K562 (cell line): ENCODE measurements around the gene DBH. TPM values are rescaled to one million over a fixed set of nuclear protein-coding genes. Genes with fewer than 3 reads are reported as not detected.

Source experiments
- ATAC-seq: fragments of 200-7000 bp; cut with Tn5 transposase; 3 replicates; pipeline ENCODE4 v1.9.1; 2020; ENCODE audit warnings: moderate library complexity
- BruUV-seq: library from RNA; stranded (reverse); fragments of 400-500 nt; replicated peaks from 2 replicates; lab custom pipeline; 2021; lab: Mats Ljungman, UMichigan
- CTCF ChIA-PET: fragments of 300-600 bp; formaldehyde crosslinking; extraction: SDS; loops from one replicate; lab custom pipeline; 2021; ENCODE audit warnings: low intra/inter-chr PET ratio; lab: Yijun Ruan, JAX
- POLR2A ChIA-PET: fragments of 300-600, 350-650 bp; sonication (Branson Sonifier 250); formaldehyde crosslinking; extraction: SDS; loops from one replicate; lab custom pipeline; 2021; ENCODE audit warnings: antibody characterized with exemption, inconsistent platforms; lab: Yijun Ruan, JAX
- DNase-seq, 4 experiments: peaks; one replicate each; pipeline versions ENCODE4 v3.0.0 to v3.0.0-alpha.2; 2011 to 2018; ENCODE audit warnings: low spot score in 3 of 4, mixed read lengths in 3 of 4; ENCODE audit errors: extremely low read depth in 1 of 4
- FAIRE-seq: peaks from 2 replicates; lab custom pipeline; 2011; peaks lifted over from hg19 to GRCh38; lab: Jason Lieb, UNC
- H2AFZ ChIP-seq: 2 replicates; pipeline ENCODE4 v1.6.0; 2011; ENCODE audit warnings: low read depth, low read length, control low read depth, inconsistent platforms
- H3K27ac ChIP-seq: fragments of 200-600 bp; 3 replicates; pipeline ENCODE4 v1.8.0; 2011; ENCODE audit warnings: low read depth, mild to moderate bottlenecking, control low read depth, inconsistent platforms, low read length, moderate library complexity, mixed read lengths; ENCODE audit errors: extremely low read depth
- H3K27me3 ChIP-seq, 2 experiments: fragments of 300-600 bp in 1 of 2; 2 replicates in 1 of 2; 3 replicates in 1 of 2; pipeline versions ENCODE4 v1.6.0 to v1.8.0; 2011; ENCODE audit warnings: inconsistent platforms in 2 of 2, low read length in 2 of 2, mild to moderate bottlenecking in 1 of 2, mixed read lengths in 1 of 2, moderate library complexity in 1 of 2; ENCODE audit not compliant: control insufficient read depth in 2 of 2, insufficient read depth in 2 of 2
- H3K36me3 ChIP-seq: fragments of 300-600 bp; 3 replicates; pipeline ENCODE4 v1.8.0; 2011; ENCODE audit warnings: mild to moderate bottlenecking, low read length, inconsistent platforms; ENCODE audit not compliant: control insufficient read depth, insufficient read depth
- H3K4me1 ChIP-seq, 2 experiments: fragments of 200-600 bp in 1 of 2; replicated peaks in 1 of 2; 2 replicates in 1 of 2; 3 replicates in 1 of 2; pipeline versions ENCODE4 v1.5.1 to v1.8.0; 2011; ENCODE audit warnings: inconsistent platforms in 2 of 2, low read length in 2 of 2, mild to moderate bottlenecking in 1 of 2, mixed read lengths in 1 of 2, moderate library complexity in 1 of 2; ENCODE audit not compliant: control insufficient read depth in 2 of 2, insufficient read depth in 2 of 2
- H3K4me2 ChIP-seq: 2 replicates; pipeline ENCODE4 v1.6.1; 2011; ENCODE audit warnings: low read length, control low read depth, inconsistent platforms, mixed read lengths; ENCODE audit not compliant: insufficient read depth
- H3K4me3 ChIP-seq: fragments of 200-600 bp; sonication (generic), shearing (Covaris generic); 2 replicates; pipeline ENCODE4 v1.5.1; 2016; ENCODE audit warnings: control low read depth, inconsistent platforms
- H3K79me2 ChIP-seq: fragments of 200-600 bp; 3 replicates; pipeline ENCODE4 v1.8.0; 2011; ENCODE audit warnings: low read length, inconsistent platforms; ENCODE audit not compliant: control insufficient read depth, insufficient read depth
- H3K9ac ChIP-seq, 2 experiments: 2 replicates each; pipeline versions ENCODE4 v1.6.0 to v1.6.1; 2011; ENCODE audit warnings: low read depth in 2 of 2, low read length in 2 of 2, control low read depth in 1 of 2, inconsistent platforms in 1 of 2, mild to moderate bottlenecking in 1 of 2, mixed read lengths in 1 of 2; ENCODE audit not compliant: insufficient read depth in 1 of 2
- H3K9me1 ChIP-seq: one replicate; pipeline ENCODE4 v1.6.0; 2011; ENCODE audit warnings: inconsistent platforms, mild to moderate bottlenecking, low read length, moderate library complexity; ENCODE audit not compliant: control insufficient read depth, insufficient read depth
- H3K9me3 ChIP-seq: replicated peaks from 2 replicates; pipeline ENCODE4 v1.5.1; 2011; ENCODE audit warnings: low read depth, low read length, inconsistent platforms; ENCODE audit not compliant: control insufficient read depth, insufficient read depth
- H4K20me1 ChIP-seq: replicated peaks from 2 replicates; pipeline ENCODE4 v1.6.1; 2011; ENCODE audit warnings: low read length, inconsistent platforms, mixed read lengths; ENCODE audit not compliant: control insufficient read depth, insufficient read depth
- CBX5 ChIP-seq: IDR thresholded peaks from 2 replicates; pipeline ENCODE4 v1.6.1; 2014; ENCODE audit warnings: low read depth, borderline replicate concordance
- CCAR2 ChIP-seq: fragments of 200-400 bp; formaldehyde crosslinking; IDR thresholded peaks from 2 replicates; pipeline ENCODE4 v1.6.1; 2017; ENCODE audit warnings: mild to moderate bottlenecking, low read depth, low read length
- CSDE1 ChIP-seq, 2 experiments: fragments of 450-650 bp; IDR thresholded peaks; 2 replicates each; pipeline ENCODE4 v1.6.1; 2016; ENCODE audit warnings: mild to moderate bottlenecking in 1 of 2
- ELF1 ChIP-seq: fragments of 200-800 bp; sonication (Bioruptor generic); IDR thresholded peaks from 2 replicates; pipeline ENCODE4 v1.6.1; 2016; ENCODE audit warnings: missing genetic modification characterization, missing compliant biosample characterization
- ETV5 ChIP-seq: sonication (generic); formaldehyde crosslinking; IDR thresholded peaks from 2 replicates; pipeline ENCODE4 v1.4.0; 2020; ENCODE audit warnings: low read depth, mild to moderate bottlenecking, missing genetic modification reagents
- FOSL1 ChIP-seq: fragments of 200-800 bp; sonication (Bioruptor generic); conservative IDR thresholded peaks from 2 replicates; pipeline ENCODE4 v1.6.1; 2016; ENCODE audit warnings: missing genetic modification characterization, missing compliant biosample characterization
- NR2F6 ChIP-seq: fragments of 450-650 bp; formaldehyde crosslinking; IDR thresholded peaks from 2 replicates; pipeline ENCODE4 v1.4.0; 2020; ENCODE audit warnings: mild to moderate bottlenecking
- ZNF347 ChIP-seq: fragments of 450-650 bp; formaldehyde crosslinking; IDR thresholded peaks from 2 replicates; pipeline ENCODE4 v1.4.0; 2020; ENCODE audit warnings: low read depth, mild to moderate bottlenecking, moderate library complexity
- ZNF561 ChIP-seq: fragments of 450-650 bp; formaldehyde crosslinking; conservative IDR thresholded peaks from 2 replicates; pipeline ENCODE4 v1.4.0; 2020; ENCODE audit warnings: mild to moderate bottlenecking, moderate library complexity
- ZNF644 ChIP-seq: fragments of 200-800 bp; sonication (Bioruptor generic); IDR thresholded peaks from 2 replicates; pipeline ENCODE4 v1.6.1; 2016; ENCODE audit warnings: low read depth, missing genetic modification characterization, missing compliant biosample characterization
- ZNF785 ChIP-seq: fragments of 250-450 bp; sonication (Bioruptor Pico); IDR thresholded peaks from 2 replicates; pipeline ENCODE4 v1.4.0; 2020; ENCODE audit warnings: mild to moderate bottlenecking
- WGBS: fragments of 100-300 bp; shearing (Covaris generic); methylation state at CpG from one replicate; pipeline ENCODE4 v1.1.6; 2016; ENCODE audit warnings: low coverage, mixed read lengths; ENCODE audit not compliant: insufficient coverage; ENCODE audit errors: missing lambda C conversion rate; 5-methylcytosine and 5-hydroxymethylcytosine counted together
- in situ Hi-C: fragments of 300-500 bp; cut with MboI; formaldehyde crosslinking; loops from 4 replicates; pipeline ENCODE4 v1.15.0; 2018; ENCODE audit warnings: inconsistent platforms, mixed read lengths
- intact Hi-C: fragments of 100-400 bp; cut with micrococcal nuclease; formaldehyde crosslinking; loops from 2 replicates; pipeline ENCODE4 v1.14.2; 2022
- polyA plus RNA-seq, 8 experiments: library from polyadenylated mRNA; depleted of rRNA in 4 of 8; stranded (reverse) in 5 of 8; unstranded in 3 of 8; fragments of >200 nt; fragmentation: Nextera tagmentation in 2 of 8; fragmentation: Illumina TruSeq in 1 of 8; extraction: Ambion mirVana in 2 of 8; extraction: Trizol in 1 of 8; gene quantifications; 2 replicates each; pipeline versions ENCODE4 v1.2.1 to v1.2.3, GENCODE V29; 2011 to 2014; ENCODE audit warnings: inconsistent platforms in 1 of 8, missing spikeins in 1 of 8
- total RNA-seq, 7 experiments: library from RNA; depleted of rRNA in 6 of 7; stranded (reverse); fragments of >200 nt in 6 of 7; fragmentation: Illumina TruSeq in 2 of 7; extraction: Trizol in 2 of 7; gene quantifications; 2 replicates each; pipeline versions ENCODE4 v1.2.1 to v1.2.3, GENCODE V29; 2011 to 2021; ENCODE audit warnings: low replicate concordance in 1 of 7
- TF ChIP-seq, protein P1 (sequence below): fragments of 450-650 bp; IDR thresholded peaks from 2 replicates; pipeline ENCODE4 v1.6.1; 2017; ENCODE audit warnings: antibody characterized with exemption, mild to moderate bottlenecking

DBH gene
- total and polyA plus RNA-seq, 9 of the 15 experiments (the other 6 are each of a cell fraction or from before 2014, with no cell fraction given), result not detected

DNA sequence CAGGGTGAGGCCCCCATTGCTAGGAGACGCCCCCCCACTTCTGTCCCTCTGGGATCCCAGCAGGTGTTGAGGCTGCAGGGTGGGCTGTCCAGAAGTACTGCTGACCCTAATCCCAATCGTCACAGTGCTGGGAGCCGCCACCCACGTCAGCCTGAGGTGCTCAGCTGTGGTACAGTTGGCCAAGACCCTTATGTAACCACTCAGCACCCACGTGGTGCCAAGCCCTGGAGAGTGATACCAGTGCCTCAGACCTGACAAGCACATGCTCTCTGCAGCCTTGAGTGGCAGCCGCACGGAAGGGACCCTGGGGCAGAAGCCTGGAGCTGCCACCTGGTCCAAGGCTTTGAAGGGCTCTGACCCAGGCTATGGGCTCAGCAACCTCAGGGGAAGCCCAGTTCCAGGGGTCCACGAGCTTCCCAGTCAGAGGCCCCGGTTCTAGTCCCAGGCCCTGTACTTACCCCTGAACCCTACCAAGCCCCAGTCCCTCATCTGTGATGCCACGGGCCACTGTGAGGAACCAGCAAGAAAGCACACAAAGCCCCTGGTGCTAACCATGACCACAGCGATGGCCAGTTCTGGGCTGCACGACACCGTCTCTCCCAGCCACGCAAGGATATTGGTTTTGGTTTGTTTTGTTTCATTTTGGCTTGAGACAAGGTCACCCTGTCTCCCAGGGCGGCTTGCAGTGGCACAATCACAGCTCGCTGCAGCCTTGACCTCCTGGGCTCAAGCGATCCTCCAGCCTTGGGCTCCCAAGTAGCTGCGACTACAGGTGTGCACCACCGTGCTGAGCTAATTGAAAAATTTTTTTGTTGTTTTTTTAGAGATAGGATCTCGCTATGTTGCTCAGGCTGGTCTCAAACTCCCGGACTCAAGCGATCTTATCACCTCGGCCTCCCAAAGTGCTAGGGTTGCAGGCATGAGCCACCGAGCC lies 50.7 kb downstream of the DBH start (continued):
- TF ChIP-seq ELF1 (tag), result no peak
- no peak for TF ChIP-seq FOSL1 (tag)
- TF ChIP-seq CSDE1 (IDR thresholded peaks at IDR 0.05), result no peak
- TF ChIP-seq ZNF347, result no peak
- no peak for TF ChIP-seq CCAR2
- TF ChIP-seq ZNF644 (tag), result no peak
- TF ChIP-seq ETV5 (CRISPR knock-in tag), result no peak

DNA sequence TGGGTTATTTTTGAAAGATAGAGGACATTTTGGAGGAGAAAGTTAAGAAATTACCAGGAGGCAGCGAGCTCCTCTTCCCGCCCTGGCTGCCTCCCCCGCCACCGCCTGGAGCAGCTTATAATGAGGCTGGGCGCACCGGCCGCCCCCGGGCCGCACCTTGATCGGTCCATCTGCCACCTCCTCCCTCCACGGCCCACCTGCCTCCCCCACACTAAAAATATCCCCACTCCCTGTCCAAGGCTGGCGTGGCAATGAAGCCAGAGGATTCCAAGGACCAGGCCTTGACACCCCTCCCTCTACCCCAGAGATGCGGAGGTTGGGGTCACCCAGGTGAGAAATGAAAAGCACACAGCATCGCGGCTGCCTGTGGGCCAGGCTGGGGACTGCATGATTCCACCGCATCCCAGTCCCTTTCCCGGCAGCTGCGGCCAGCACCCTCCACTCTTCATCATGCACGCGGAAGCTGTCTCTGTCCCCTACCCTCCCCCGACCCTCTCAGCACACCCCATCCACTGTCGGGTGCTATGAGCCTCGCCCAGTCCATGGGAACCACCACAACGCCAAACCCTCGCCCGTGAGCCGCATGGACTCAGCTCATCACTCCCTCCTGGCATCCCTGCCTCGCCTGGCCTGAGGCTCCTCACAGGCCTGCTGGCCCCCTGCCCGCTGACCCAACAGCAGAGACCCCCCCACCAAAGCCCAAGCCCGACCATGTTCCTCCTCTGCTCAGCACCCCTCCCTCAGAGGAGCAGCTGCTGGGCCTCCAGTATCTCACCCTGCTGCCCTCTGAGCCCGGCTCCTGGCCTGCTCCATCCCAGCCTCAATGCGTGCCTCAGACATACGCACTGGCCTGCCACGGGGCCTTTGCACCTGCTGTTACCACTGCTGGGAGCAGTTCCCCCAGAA lies 51.9 kb downstream of the DBH start:
- no TSS peak for BruUV-seq
- Histone ChIP-seq H3K36me3 (no peaks in the 10 kb centered on the region), H3K9me3 (no peaks in the 10 kb centered on the region), H3K4me2 (no peak overlapping the region), H3K27ac (no peak overlapping the region), H3K4me1 (no peaks in the 10 kb centered on the region; a peak in 1 of 5 replicates), H3K4me3 (no peak overlapping the region), H3K79me2 (no peaks in the 10 kb centered on the region), H3K9me1 (no peaks in the 10 kb centered on the region), H2AFZ (no peak overlapping the region), H4K20me1 (peaks cover 11% of the 10 kb centered on the region), H3K27me3 (peaks cover 15 to 90% of the 10 kb centered on the region in 2 experiments; a peak in 4 of 5 replicates), H3K9ac (no peak overlapping the region)
- intact Hi-C loops (no loop called here), in situ Hi-C loops (no loop called here)
- 2% methylated on average over 29 of the region's 34 CpGs for WGBS
- no peak for FAIRE-seq
- no peak for DNase-seq
- ChIA-PET CTCF (no interaction called here), POLR2A (interaction anchor here (0.6 kb wide), 1 partner anchor 12 kb away, joined by 4 read pairs; no protein-coding TSS in a partner anchor)
- no peak for ATAC-seq
- no peak for TF ChIP-seq NR2F6
- TF ChIP-seq, protein P1, sequence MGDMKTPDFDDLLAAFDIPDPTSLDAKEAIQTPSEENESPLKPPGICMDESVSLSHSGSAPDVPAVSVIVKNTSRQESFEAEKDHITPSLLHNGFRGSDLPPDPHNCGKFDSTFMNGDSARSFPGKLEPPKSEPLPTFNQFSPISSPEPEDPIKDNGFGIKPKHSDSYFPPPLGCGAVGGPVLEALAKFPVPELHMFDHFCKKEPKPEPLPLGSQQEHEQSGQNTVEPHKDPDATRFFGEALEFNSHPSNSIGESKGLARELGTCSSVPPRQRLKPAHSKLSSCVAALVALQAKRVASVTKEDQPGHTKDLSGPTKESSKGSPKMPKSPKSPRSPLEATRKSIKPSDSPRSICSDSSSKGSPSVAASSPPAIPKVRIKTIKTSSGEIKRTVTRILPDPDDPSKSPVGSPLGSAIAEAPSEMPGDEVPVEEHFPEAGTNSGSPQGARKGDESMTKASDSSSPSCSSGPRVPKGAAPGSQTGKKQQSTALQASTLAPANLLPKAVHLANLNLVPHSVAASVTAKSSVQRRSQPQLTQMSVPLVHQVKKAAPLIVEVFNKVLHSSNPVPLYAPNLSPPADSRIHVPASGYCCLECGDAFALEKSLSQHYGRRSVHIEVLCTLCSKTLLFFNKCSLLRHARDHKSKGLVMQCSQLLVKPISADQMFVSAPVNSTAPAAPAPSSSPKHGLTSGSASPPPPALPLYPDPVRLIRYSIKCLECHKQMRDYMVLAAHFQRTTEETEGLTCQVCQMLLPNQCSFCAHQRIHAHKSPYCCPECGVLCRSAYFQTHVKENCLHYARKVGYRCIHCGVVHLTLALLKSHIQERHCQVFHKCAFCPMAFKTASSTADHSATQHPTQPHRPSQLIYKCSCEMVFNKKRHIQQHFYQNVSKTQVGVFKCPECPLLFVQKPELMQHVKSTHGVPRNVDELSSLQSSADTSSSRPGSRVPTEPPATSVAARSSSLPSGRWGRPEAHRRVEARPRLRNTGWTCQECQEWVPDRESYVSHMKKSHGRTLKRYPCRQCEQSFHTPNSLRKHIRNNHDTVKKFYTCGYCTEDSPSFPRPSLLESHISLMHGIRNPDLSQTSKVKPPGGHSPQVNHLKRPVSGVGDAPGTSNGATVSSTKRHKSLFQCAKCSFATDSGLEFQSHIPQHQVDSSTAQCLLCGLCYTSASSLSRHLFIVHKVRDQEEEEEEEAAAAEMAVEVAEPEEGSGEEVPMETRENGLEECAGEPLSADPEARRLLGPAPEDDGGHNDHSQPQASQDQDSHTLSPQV, result no peak
- no peak for TF ChIP-seq ZNF561 (CRISPR knock-in tag)
- no peak for TF ChIP-seq ZNF785 (CRISPR knock-in tag)
- no peak for TF ChIP-seq CBX5
